ENCODE data around the gene KLC3. TPM values are rescaled to one million over a fixed set of nuclear protein-coding genes. Genes with fewer than 3 reads are reported as not detected.
"Not testable (repeated sequence)": the region's sequence is repeated elsewhere in the genome, so short reads cannot be mapped to it uniquely, and the experiment has no call there.

KLC3 gene
- total RNA-seq, 2 experiments from 2014 or later: not detected

DNA sequence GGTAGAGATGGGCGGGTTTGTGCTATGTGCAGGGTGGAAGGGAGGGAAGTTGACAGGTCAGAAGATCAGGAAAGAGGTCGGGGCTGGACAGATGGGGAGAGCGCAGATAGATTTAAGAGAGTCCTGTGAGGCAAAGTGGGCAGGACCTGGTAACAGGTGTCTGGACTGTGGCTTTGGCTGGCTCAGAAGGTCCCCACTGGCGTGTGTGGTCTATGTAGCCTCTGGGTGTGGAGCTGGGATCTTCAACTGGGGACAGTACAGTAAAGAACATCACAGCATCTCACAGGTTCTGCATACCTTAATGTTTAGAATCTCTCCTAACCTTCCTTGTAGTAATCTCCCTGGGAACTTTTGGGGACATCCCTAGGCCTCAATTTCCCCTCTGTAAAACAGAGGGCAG is 35.5 kb upstream of the KLC3 start:
- Mint-ChIP-seq H3K27ac (no peak overlapping the region), H3K4me1 (ENCODE audit: low read depth) (no peaks in the 10 kb centered on the region)
- POLR2A ChIA-PET: no interaction called here

DNA sequence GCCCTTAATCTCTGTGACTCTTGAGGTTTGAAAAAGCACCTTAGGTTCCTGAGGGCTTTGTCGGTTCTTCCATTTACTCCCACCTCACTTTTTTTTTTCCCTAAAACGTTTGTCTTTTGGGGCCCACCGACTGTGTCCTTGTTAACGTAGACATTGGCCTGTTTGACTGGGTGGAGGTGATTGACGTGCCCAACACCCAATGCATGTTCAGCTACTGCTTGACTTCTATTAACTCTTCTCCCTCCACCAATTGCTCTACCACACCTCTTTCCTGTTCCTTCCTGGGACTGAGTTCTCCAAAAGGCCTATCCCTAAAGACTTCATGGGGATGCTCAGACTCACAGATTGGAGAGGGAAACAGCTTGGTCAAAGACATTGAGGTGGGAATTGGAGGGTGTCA is 35.1 kb upstream of the KLC3 start:
- H3K27ac Mint-ChIP-seq: no peak overlapping the region
- no peaks in the 10 kb centered on the region for H3K36me3 Mint-ChIP-seq
- CTCF ChIA-PET: interaction anchor here (1.4 kb wide), 1 partner anchor 34 kb away, joined by 5 read pairs; no protein-coding TSS in a partner anchor
- H3K9me3 Mint-ChIP-seq: no peaks in the 10 kb centered on the region
- POLR2A ChIA-PET: no interaction called here
- H3K4me3 Mint-ChIP-seq: no peak overlapping the region
- no peaks in the 10 kb centered on the region for H3K27me3 Mint-ChIP-seq
- no peaks in the 10 kb centered on the region for H3K4me1 Mint-ChIP-seq (ENCODE audit: low read depth)
- intact Hi-C loops (cut with micrococcal nuclease): no loop called here
- DNase-seq: no peak

More for the DNA sequence above, 35.5 kb upstream of the KLC3 start:
- Mint-ChIP-seq H3K9me3 (no peaks in the 10 kb centered on the region), H3K36me3 (peaks cover 2% of the 10 kb centered on the region), H3K27me3 (no peaks in the 10 kb centered on the region), H3K4me3 (no peak overlapping the region)
- intact Hi-C loops (cut with micrococcal nuclease): no loop called here
- DNase-seq: no peak
- CTCF ChIA-PET: no interaction called here

- Mint-ChIP-seq H3K4me1 (ENCODE audit: low read depth) (no peaks in the 10 kb centered on the region), H3K27me3 (no peaks in the 10 kb centered on the region), H3K36me3 (no peaks in the 10 kb centered on the region), H3K4me3 (no peak overlapping the region), H3K9me3 (no peaks in the 10 kb centered on the region), H3K27ac (no peak overlapping the region)
- ChIA-PET POLR2A (no interaction called here), CTCF (interaction anchor here (1.4 kb wide), 1 partner anchor 33 kb away, joined by 5 read pairs; no protein-coding TSS in a partner anchor)
- intact Hi-C loops (cut with micrococcal nuclease): no loop called here
- no peak for DNase-seq
Observed at GRCh38 chr19:45306040-45306439, 34.5 kb upstream of the KLC3 start.

DNA sequence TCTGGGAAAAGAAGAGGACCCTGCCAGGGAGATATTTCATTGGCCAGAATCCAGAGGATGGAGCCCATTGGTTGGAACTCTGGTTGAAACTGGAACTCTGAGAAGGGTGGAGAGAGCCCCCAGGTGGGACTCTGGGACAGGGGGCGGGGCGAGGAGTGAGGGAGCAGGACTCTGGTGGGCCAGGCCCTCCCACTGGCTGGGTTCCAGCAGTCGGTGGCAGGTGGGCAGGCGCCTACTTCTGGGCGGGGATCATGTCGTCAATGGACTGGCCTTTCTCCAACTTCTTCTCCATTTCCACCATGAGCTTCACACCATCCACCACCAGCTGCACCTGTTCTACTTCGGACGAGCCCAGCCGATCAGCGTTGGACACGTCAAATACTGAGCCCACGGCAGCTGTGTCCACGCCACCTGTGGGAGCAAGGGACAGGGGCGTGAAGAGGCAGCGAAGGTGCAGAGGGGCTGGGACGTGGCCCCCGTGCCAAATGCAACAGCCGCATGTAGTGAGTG is 34.0 kb upstream of the KLC3 start:
- Mint-ChIP-seq H3K27ac (no peak overlapping the region), H3K9me3 (no peaks in the 10 kb centered on the region), H3K4me3 (no peak overlapping the region), H3K4me1 (ENCODE audit: low read depth) (no peaks in the 10 kb centered on the region), H3K36me3 (no peaks in the 10 kb centered on the region), H3K27me3 (no peaks in the 10 kb centered on the region)
- intact Hi-C loops (cut with micrococcal nuclease): no loop called here
- ChIA-PET POLR2A (no interaction called here), CTCF (interaction anchor here (1.4 kb wide), 1 partner anchor 32 kb away, joined by 5 read pairs; no protein-coding TSS in a partner anchor)
- DNase-seq: no peak

- H3K27ac Mint-ChIP-seq: no peak overlapping the region
Observed at GRCh38 chr19:45307361-45307760, 33.2 kb upstream of the KLC3 start.

DNA sequence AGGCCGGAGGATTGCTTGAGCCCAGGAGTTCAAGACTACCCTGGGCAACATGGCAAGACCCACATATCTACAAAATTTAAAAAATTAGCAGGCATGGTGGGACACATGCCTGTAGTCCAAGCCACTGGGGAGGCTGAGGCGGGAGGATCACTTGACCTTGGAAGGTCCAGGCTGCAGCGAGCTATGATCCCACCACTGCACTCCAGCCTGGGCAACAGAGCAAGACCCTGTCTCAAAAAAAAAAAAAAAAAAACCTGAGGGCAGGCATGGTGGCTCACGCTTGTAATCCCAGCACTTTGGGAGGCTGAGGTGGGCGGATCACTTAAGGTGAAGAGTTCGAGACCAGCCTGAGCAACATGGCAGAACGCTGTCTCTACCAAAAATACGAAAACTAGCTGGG is 31.2 kb upstream of the KLC3 start:
- H3K27me3 Mint-ChIP-seq; intact Hi-C loops (cut with micrococcal nuclease); H3K4me1 Mint-ChIP-seq (ENCODE audit: low read depth); H3K36me3 Mint-ChIP-seq; CTCF ChIA-PET; POLR2A ChIA-PET; H3K9me3 Mint-ChIP-seq; DNase-seq; H3K27ac Mint-ChIP-seq; H3K4me3 Mint-ChIP-seq: not testable (repeated sequence)

More at GRCh38 chr19:45307361-45307760, 33.2 kb upstream of the KLC3 start:
- Mint-ChIP-seq H3K4me1 (ENCODE audit: low read depth) (no peaks in the 10 kb centered on the region), H3K4me3 (no peak overlapping the region), H3K27me3 (peaks cover 3% of the 10 kb centered on the region), H3K36me3 (no peaks in the 10 kb centered on the region), H3K9me3 (no peaks in the 10 kb centered on the region)
- no peak for DNase-seq
- POLR2A ChIA-PET: no interaction called here
- intact Hi-C loops (cut with micrococcal nuclease): no loop called here
- CTCF ChIA-PET: no interaction called here

- Mint-ChIP-seq H3K36me3 (no peaks in the 10 kb centered on the region), H3K27ac (no peak overlapping the region), H3K27me3 (peaks cover 9% of the 10 kb centered on the region), H3K9me3 (no peaks in the 10 kb centered on the region), H3K4me1 (ENCODE audit: low read depth) (no peaks in the 10 kb centered on the region), H3K4me3 (no peak overlapping the region)
- intact Hi-C loops (cut with micrococcal nuclease): no loop called here
- DNase-seq: no peak
- ChIA-PET POLR2A (no interaction called here), CTCF (no interaction called here)
Observed at GRCh38 chr19:45311621-45312020, 28.9 kb upstream of the KLC3 start.

DNA sequence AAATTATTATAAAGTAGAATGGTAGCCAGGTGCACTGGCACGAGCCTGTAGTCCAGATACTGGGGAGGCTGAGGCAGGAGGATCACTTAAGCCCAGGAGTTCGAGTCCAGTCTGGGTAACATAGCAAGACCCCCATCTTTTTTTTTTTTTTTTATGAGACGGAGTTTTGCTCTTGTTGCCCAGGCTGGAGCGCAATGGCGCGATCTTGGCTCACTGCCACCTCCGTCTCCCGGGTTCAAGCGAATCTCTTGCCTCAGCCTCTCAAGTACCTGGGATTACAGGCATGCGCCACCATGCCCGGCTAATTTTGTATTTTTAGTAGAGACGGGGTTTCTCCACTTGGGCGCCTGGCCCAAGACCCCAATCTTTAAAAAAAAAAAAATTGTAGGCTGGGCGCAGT is 28.3 kb upstream of the KLC3 start:
- POLR2A ChIA-PET; intact Hi-C loops (cut with micrococcal nuclease); CTCF ChIA-PET: not testable (repeated sequence)

GRCh38 chr19:45314708-45315245 is 25.8 kb upstream of the KLC3 start:
- H3K4me3 Mint-ChIP-seq: no peak overlapping the region
- peaks cover 21% of the 10 kb centered on the region for H3K27me3 Mint-ChIP-seq
- H3K9me3 Mint-ChIP-seq: no peaks in the 10 kb centered on the region
- POLR2A ChIA-PET: no interaction called here
- H3K36me3 Mint-ChIP-seq: no peaks in the 10 kb centered on the region
- H3K27ac Mint-ChIP-seq: no peak overlapping the region
- no peak for DNase-seq
- no peaks in the 10 kb centered on the region for H3K4me1 Mint-ChIP-seq (ENCODE audit: low read depth)
- intact Hi-C loops (cut with micrococcal nuclease): no loop called here
- CTCF ChIA-PET: no interaction called here

More for the DNA sequence above, 28.3 kb upstream of the KLC3 start:
- H3K36me3 Mint-ChIP-seq; H3K27me3 Mint-ChIP-seq; H3K27ac Mint-ChIP-seq; H3K4me3 Mint-ChIP-seq; DNase-seq; H3K4me1 Mint-ChIP-seq (ENCODE audit: low read depth); H3K9me3 Mint-ChIP-seq: not testable (repeated sequence)

- CTCF ChIA-PET: no interaction called here
- no peaks in the 10 kb centered on the region for H3K9me3 Mint-ChIP-seq
Observed at GRCh38 chr19:45315304-45315703, 25.2 kb upstream of the KLC3 start.

DNA sequence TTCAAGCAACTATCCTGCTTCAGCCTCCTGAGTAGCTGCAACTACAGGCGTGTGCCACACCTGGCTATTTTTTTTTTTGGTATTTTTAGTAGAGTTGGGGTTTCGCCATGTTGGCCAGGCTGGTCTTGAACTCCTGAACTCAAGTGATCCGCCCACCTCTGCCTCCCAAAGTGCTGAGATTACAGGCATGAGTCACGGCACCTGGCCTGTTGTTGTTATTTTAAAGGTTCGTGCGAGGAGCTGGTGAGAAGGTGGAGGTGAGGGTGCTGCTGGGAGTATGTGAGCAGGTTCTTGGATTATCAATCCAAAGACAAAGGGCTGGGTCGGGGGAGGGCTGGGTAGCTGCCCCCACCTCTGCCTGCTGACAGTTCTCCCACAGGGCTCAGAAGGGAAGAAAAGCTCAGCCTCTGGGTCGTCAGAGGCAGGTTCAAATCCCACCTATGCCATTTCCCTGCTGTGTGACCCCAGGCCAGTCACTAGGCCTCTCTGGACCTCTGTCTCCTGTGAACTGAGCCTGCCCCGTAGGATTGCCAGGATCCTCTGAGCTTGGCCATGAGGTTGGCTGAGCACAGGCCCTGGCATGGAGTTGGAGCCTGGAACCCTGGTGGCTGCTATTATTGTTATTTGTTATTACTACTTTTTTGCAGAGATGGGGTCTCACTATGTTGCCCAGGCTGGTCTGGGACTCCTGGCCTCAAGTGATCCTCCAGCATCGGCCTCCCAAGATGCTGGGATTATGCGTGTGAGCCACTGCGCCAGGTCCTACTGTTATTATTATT is 19.4 kb upstream of the KLC3 start:
- no peak overlapping the region for H3K27ac Mint-ChIP-seq
- H3K36me3 Mint-ChIP-seq: no peaks in the 10 kb centered on the region
- H3K4me1 Mint-ChIP-seq (ENCODE audit: low read depth): no peaks in the 10 kb centered on the region
- ChIA-PET CTCF (interaction anchor here (0.6 kb wide), 1 partner anchor 18 kb away, joined by 3 read pairs; no protein-coding TSS in a partner anchor), POLR2A (no interaction called here)
- no peak for DNase-seq
- intact Hi-C loops (cut with micrococcal nuclease): no loop called here
- no peak overlapping the region for H3K4me3 Mint-ChIP-seq
- peaks cover 38% of the 10 kb centered on the region for H3K27me3 Mint-ChIP-seq
- H3K9me3 Mint-ChIP-seq: no peaks in the 10 kb centered on the region

More at GRCh38 chr19:45315304-45315703, 25.2 kb upstream of the KLC3 start:
- intact Hi-C loops (cut with micrococcal nuclease): no loop called here
- Mint-ChIP-seq H3K27me3 (peaks cover 21% of the 10 kb centered on the region), H3K36me3 (no peaks in the 10 kb centered on the region), H3K27ac (no peak overlapping the region), H3K4me1 (ENCODE audit: low read depth) (no peaks in the 10 kb centered on the region), H3K4me3 (no peak overlapping the region)
- no peak for DNase-seq
- POLR2A ChIA-PET: no interaction called here

DNA sequence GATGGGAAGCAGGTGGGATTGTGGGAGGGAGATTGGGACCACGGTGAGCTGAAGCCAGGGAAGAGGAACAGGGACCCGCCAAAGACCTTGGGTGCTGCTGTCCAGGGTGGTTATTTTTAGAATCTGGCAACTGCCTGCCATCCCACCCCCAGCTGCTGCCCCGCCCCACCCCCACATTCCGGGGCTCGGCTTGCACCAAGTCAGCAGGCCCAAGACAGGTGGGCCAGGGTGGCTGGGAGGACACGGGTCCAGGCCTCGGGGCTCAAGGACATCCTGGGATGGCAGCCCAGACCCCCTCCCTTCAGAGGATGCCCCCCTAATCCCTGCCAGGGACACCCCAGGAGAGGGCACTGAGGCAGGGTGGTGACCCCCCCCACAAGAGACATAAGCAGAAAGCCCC is 18.7 kb upstream of the KLC3 start:
- H3K9me3 Mint-ChIP-seq: no peaks in the 10 kb centered on the region
- CTCF ChIA-PET: no interaction called here
- no peaks in the 10 kb centered on the region for H3K36me3 Mint-ChIP-seq
- no peak overlapping the region for H3K4me3 Mint-ChIP-seq
- H3K4me1 Mint-ChIP-seq (ENCODE audit: low read depth): no peaks in the 10 kb centered on the region
- DNase-seq: no peak
- intact Hi-C loops (cut with micrococcal nuclease): no loop called here
- no peak overlapping the region for H3K27ac Mint-ChIP-seq
- POLR2A ChIA-PET: no interaction called here
- H3K27me3 Mint-ChIP-seq: peaks cover 37% of the 10 kb centered on the region

DNA sequence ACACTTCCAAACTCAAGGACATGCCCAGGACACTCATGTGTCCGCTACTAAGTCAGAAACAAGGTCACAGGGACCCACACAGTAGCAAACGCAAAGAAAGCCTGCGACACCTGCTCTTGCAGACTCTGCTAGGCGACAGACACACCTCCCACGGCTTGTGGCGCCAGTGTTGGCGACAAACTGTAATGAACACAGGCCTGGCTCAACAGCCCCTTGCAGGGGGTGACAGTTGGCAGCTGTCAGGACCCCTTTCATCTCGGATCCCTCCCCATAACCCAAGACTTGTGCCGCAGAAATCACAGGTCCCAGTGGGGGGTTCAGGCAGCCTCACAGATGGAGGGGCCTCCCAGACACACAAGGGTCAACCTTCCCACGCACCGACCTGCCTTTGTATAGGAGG is 18.2 kb upstream of the KLC3 start:
- ChIA-PET POLR2A (no interaction called here), CTCF (no interaction called here)
- Mint-ChIP-seq H3K27ac (no peak overlapping the region), H3K27me3 (peaks cover 37% of the 10 kb centered on the region), H3K9me3 (no peaks in the 10 kb centered on the region), H3K4me1 (ENCODE audit: low read depth) (no peaks in the 10 kb centered on the region), H3K4me3 (no peak overlapping the region), H3K36me3 (no peaks in the 10 kb centered on the region)
- intact Hi-C loops (cut with micrococcal nuclease): no loop called here
- DNase-seq: no peak

Data from activated CD4-positive, alpha-beta memory T cell treated with anti-CD3 and anti-CD28 coated beads for 36 hours (primary cell).